ENCODE data around the gene CIBAR2.

Gene CIBAR2

GRCh38 chr16:85133290-85133599, 21.0 kb upstream of the CIBAR2 start:
- DNase-seq (ENCODE audit: extremely low read depth, low read depth), result no peak
- no peak for TF ChIP-seq CTCF (IDR thresholded peaks at IDR 0.05; ENCODE audit: low read depth, low read length)

- TF ChIP-seq CTCF (IDR thresholded peaks at IDR 0.05; ENCODE audit: low read depth, low read length), result no peak
- DNase-seq (ENCODE audit: extremely low read depth, low read depth), result no peak
These were observed 20.4 kb upstream of the CIBAR2 start for GRCh38 chr16:85132456-85133289.

- no peak for TF ChIP-seq CTCF (IDR thresholded peaks at IDR 0.05; ENCODE audit: low read depth, low read length)
- DNase-seq (ENCODE audit: extremely low read depth, low read depth), result no peak
These were observed 18.4 kb upstream of the CIBAR2 start for GRCh38 chr16:85130705-85131028.

GRCh38 chr16:85129876-85130704, 17.8 kb upstream of the CIBAR2 start:
- TF ChIP-seq CTCF (IDR thresholded peaks at IDR 0.05; ENCODE audit: low read depth, low read length), result no peak
- DNase-seq (ENCODE audit: extremely low read depth, low read depth), result no peak

GRCh38 chr16:85128079-85128837, 16.0 kb upstream of the CIBAR2 start:
- DNase-seq (ENCODE audit: extremely low read depth, low read depth), result no peak
- no peak for TF ChIP-seq CTCF (IDR thresholded peaks at IDR 0.05; ENCODE audit: low read depth, low read length)

- TF ChIP-seq CTCF (IDR thresholded peaks at IDR 0.05; ENCODE audit: low read depth, low read length), result no peak
- no peak for DNase-seq (ENCODE audit: extremely low read depth, low read depth)
These were observed 15.1 kb upstream of the CIBAR2 start for GRCh38 chr16:85127379-85127723.

Data from AG09319 (cell line).